HCT116 (cell line): ENCODE results near the gene CTIF. TPM values are rescaled to one million over a fixed set of nuclear protein-coding genes. Genes with fewer than 3 reads are reported as not detected.
A peak's percentile ranks its signal among the peaks of the same experiment; 100 is the strongest.

Experiments used
- ATAC-seq: fragments of 200-7000 bp; cut with Tn5 transposase; 2 replicates; pipeline ENCODE4 v1.9.1; 2020; ENCODE audit warnings: mild to moderate bottlenecking, moderate library complexity
- BruUV-seq: library from RNA; stranded (reverse); fragments of 400-500 nt; replicated peaks from 2 replicates; lab custom pipeline; 2021; lab: Mats Ljungman, UMichigan
- CTCF ChIA-PET: fragments of 300-600 bp; sonication (Branson Sonifier 250); formaldehyde crosslinking; loops from one replicate; lab custom pipeline; 2021; ENCODE audit warnings: antibody characterized with exemption; lab: Charles Lee
- POLR2A ChIA-PET: fragments of 300-600, 350-600 bp; sonication (Branson Sonifier 250); formaldehyde crosslinking; loops from one replicate; lab custom pipeline; 2021; ENCODE audit warnings: antibody characterized with exemption; lab: Charles Lee
- RAD21 ChIA-PET, 2 experiments: fragments of 300-600 bp; sonication (Branson Sonifier 250); formaldehyde crosslinking; loops; one replicate each; lab custom pipeline; 2023; ENCODE audit warnings: low total read pairs in 2 of 2; ENCODE audit not compliant: uncharacterized antibody in 2 of 2, unreplicated experiment in 2 of 2, low non-redundant PET in 1 of 2; lab: Charles Lee
- DNase-seq: peaks from one replicate; pipeline ENCODE4 v3.0.0-alpha.2; 2010; ENCODE audit warnings: low read depth, low spot score
- H2AFZ ChIP-seq: fragments of 200-600 bp; shearing (Covaris generic), sonication (generic); 2 replicates; pipeline ENCODE4 v1.6.1; 2017; ENCODE audit warnings: low read depth, mixed run types, mixed read lengths, antibody characterized with exemption, low read length; ENCODE audit not compliant: poor library complexity, severe bottlenecking
- H3K27ac ChIP-seq: 2 replicates; pipeline ENCODE4 v1.5.1; 2012; ENCODE audit warnings: low read depth, low read length
- H3K27me3 ChIP-seq: fragments of 200-600 bp; sonication (generic); 2 replicates; pipeline ENCODE4 v1.6.1; 2016; ENCODE audit warnings: mixed run types, low read length, mixed read lengths; ENCODE audit not compliant: insufficient read depth
- H3K36me3 ChIP-seq, 2 experiments: fragments of 200-500 bp in 1 of 2; fragments of 200-600 bp in 1 of 2; sonication (Bioruptor generic) in 1 of 2; sonication (generic) in 1 of 2; 2 replicates each; pipeline versions ENCODE4 v1.5.1 to v1.6.1; 2014 to 2016; ENCODE audit warnings: low read length in 2 of 2, inconsistent platforms in 1 of 2, mixed read lengths in 1 of 2, mixed run types in 1 of 2; ENCODE audit not compliant: insufficient read depth in 2 of 2, control insufficient read depth in 1 of 2
- H3K4me1 ChIP-seq, 2 experiments: fragments of 200-600 bp in 1 of 2; sonication (generic) in 1 of 2; 2 replicates each; pipeline versions ENCODE4 v1.5.1 to v1.6.1; 2012 to 2017; ENCODE audit warnings: low read length in 2 of 2, inconsistent platforms in 1 of 2, mild to moderate bottlenecking in 1 of 2, mixed read lengths in 1 of 2, mixed run types in 1 of 2, moderate library complexity in 1 of 2; ENCODE audit not compliant: insufficient read depth in 2 of 2, control insufficient read depth in 1 of 2
- H3K4me2 ChIP-seq: fragments of 200-600 bp; sonication (generic); 2 replicates; pipeline ENCODE4 v1.6.1; 2017; ENCODE audit warnings: mixed run types, low read length, mixed read lengths
- H3K4me3 ChIP-seq, 2 experiments: fragments of 200-600 bp in 1 of 2; sonication (generic) in 1 of 2; replicated peaks in 1 of 2; 2 replicates each; pipeline ENCODE4 v1.5.1; 2011 to 2016; ENCODE audit warnings: low read length in 2 of 2, control low read depth in 1 of 2, low read depth in 1 of 2, mild to moderate bottlenecking in 1 of 2, mixed read lengths in 1 of 2, mixed run types in 1 of 2
- H3K79me2 ChIP-seq: fragments of 200-600 bp; sonication (generic); 2 replicates; pipeline ENCODE4 v1.6.1; 2017; ENCODE audit warnings: mild to moderate bottlenecking, mixed run types, low read length, moderate library complexity, mixed read lengths; ENCODE audit not compliant: insufficient read depth
- H3K9ac ChIP-seq: fragments of 200-600 bp; sonication (generic); 2 replicates; pipeline ENCODE4 v1.6.1; 2016; ENCODE audit warnings: low read length, mixed read lengths
- H3K9me2 ChIP-seq: fragments of 200-600 bp; sonication (generic), shearing (Covaris generic); 2 replicates; pipeline ENCODE4 v1.6.1; 2017; ENCODE audit warnings: mixed run types, mild to moderate bottlenecking, moderate library complexity; ENCODE audit not compliant: insufficient read depth
- H3K9me3 ChIP-seq, 2 experiments: fragments of 200-500 bp in 1 of 2; fragments of 200-600 bp in 1 of 2; sonication (Bioruptor generic) in 1 of 2; sonication (generic) in 1 of 2; 2 replicates each; pipeline ENCODE4 v1.6.1; 2014 to 2017; ENCODE audit warnings: low read length in 2 of 2, mixed read lengths in 2 of 2, inconsistent platforms in 1 of 2, low read depth in 1 of 2, mild to moderate bottlenecking in 1 of 2, mixed run types in 1 of 2, moderate library complexity in 1 of 2; ENCODE audit not compliant: control insufficient read depth in 1 of 2, insufficient read depth in 1 of 2
- H4K20me1 ChIP-seq: fragments of 200-600 bp; sonication (generic), shearing (Covaris generic); 2 replicates; pipeline ENCODE4 v1.6.1; 2017; ENCODE audit warnings: mixed run types, mild to moderate bottlenecking, moderate library complexity; ENCODE audit not compliant: insufficient read depth
- CEBPB ChIP-seq: IDR thresholded peaks from 2 replicates; pipeline ENCODE4 v1.6.1; 2012; ENCODE audit warnings: low read depth
- EZH2 ChIP-seq: fragments of 200-600 bp; sonication (generic); IDR thresholded peaks from 2 replicates; pipeline ENCODE4 v1.6.1; 2017; ENCODE audit warnings: antibody characterized with exemption, mixed run types
- JUND ChIP-seq: IDR thresholded peaks from 2 replicates; pipeline ENCODE4 v1.6.1; 2012
- SP1 ChIP-seq: IDR thresholded peaks from 2 replicates; pipeline ENCODE4 v1.6.1; 2012; ENCODE audit warnings: low read depth
- TCF7L2 ChIP-seq: IDR thresholded peaks from 2 replicates; pipeline ENCODE4 v1.7.0; 2011; ENCODE audit warnings: borderline replicate concordance, inconsistent platforms; ENCODE audit not compliant: insufficient read depth, insufficient read length; ENCODE audit errors: extremely low read depth
- YY1 ChIP-seq: IDR thresholded peaks from 2 replicates; pipeline ENCODE4 v1.6.1; 2011; ENCODE audit warnings: low read length, low read depth, moderate library complexity, mild to moderate bottlenecking; ENCODE audit not compliant: insufficient replicate concordance; ENCODE audit errors: extremely low read depth
- intact Hi-C: fragments of 100-400 bp; cut with micrococcal nuclease; formaldehyde crosslinking; loops from 2 replicates; pipeline ENCODE4 v1.10.0; 2022
- total RNA-seq: library from RNA; stranded (reverse); gene quantifications from one replicate; pipeline ENCODE4 v1.2.1, GENCODE V29; 2021; ENCODE audit not compliant: unreplicated experiment
- TF ChIP-seq, protein P1 (sequence below), 3 experiments: fragments of 200-600 bp in 1 of 3; sonication (generic) in 1 of 3; IDR thresholded peaks in 2 of 3; conservative IDR thresholded peaks in 1 of 3; 2 replicates each; pipeline ENCODE4 v1.5.1; 2012 to 2017; ENCODE audit warnings: low read depth in 2 of 3, low read length in 2 of 3, antibody characterized with exemption in 1 of 3, borderline replicate concordance in 1 of 3, control low read depth in 1 of 3, mild to moderate bottlenecking in 1 of 3, mixed read lengths in 1 of 3, mixed run types in 1 of 3, moderate library complexity in 1 of 3; ENCODE audit not compliant: insufficient read depth in 1 of 3
- TF ChIP-seq, protein P2 (sequence below): IDR thresholded peaks from 2 replicates; pipeline ENCODE4 v1.6.1; 2011; ENCODE audit warnings: mild to moderate bottlenecking, low read length, moderate library complexity; ENCODE audit not compliant: insufficient replicate concordance; ENCODE audit errors: extremely low read depth

The CTIF gene
- total RNA-seq, 1 experiment from 2014 or later: 19.7 TPM

DNA sequence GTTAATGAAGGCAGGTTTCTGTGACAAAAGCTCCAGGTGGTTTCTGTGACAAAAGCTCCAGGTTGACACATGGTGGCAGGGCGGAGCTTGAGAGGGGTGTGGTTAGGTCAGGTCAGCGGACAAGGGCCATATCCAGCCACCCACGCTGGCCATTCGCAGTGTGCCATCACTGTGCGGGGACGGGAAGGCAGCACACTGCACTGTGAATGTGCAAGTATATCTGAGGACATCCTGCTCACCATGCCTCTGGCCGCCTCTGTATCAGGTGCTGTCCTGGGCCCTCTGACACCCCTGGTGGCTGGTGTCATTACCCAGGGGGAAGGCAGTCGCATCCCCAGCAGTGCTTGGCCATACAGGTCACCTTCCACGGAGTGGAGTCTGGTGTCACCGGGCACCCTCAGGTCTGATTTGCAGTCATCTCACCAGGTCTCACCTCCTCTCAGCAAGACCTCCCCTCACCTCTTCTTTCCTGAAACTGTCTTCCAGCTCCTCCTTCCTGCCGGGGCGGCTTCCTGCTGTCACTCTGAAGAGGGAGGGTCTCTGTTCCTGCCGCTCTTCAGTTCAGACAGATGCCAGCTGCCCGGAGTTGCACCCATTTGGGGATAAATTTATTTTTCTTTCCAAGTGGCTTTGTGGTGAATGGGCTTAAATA lies 34.9 kb downstream of the CTIF start:
- Histone ChIP-seq H4K20me1 (no peaks in the 10 kb centered on the region), H3K9me3 (no peaks in the 10 kb centered on the region), H3K9me2 (no peaks in the 10 kb centered on the region), H2AFZ (no peak overlapping the region), H3K9ac (no peak overlapping the region), H3K4me3 (no peak overlapping the region), H3K36me3 (no peaks in the 10 kb centered on the region), H3K79me2 (no peaks in the 10 kb centered on the region), H3K4me1 (peaks cover 5 to 20% of the 10 kb centered on the region in 2 experiments), H3K27me3 (no peaks in the 10 kb centered on the region), H3K4me2 (peak overlapping the region; percentile 6; the same call in 1 of the 2 replicates), H3K27ac (no peak overlapping the region)
- ChIA-PET RAD21 (no interaction called here), POLR2A (no interaction called here), CTCF (no interaction called here)
- intact Hi-C loops: no loop called here
- no TSS peak for BruUV-seq
- ATAC-seq (peak; percentile 85), DNase-seq (no peak)
- TF ChIP-seq CEBPB: no peak
- TF ChIP-seq, protein P1, sequence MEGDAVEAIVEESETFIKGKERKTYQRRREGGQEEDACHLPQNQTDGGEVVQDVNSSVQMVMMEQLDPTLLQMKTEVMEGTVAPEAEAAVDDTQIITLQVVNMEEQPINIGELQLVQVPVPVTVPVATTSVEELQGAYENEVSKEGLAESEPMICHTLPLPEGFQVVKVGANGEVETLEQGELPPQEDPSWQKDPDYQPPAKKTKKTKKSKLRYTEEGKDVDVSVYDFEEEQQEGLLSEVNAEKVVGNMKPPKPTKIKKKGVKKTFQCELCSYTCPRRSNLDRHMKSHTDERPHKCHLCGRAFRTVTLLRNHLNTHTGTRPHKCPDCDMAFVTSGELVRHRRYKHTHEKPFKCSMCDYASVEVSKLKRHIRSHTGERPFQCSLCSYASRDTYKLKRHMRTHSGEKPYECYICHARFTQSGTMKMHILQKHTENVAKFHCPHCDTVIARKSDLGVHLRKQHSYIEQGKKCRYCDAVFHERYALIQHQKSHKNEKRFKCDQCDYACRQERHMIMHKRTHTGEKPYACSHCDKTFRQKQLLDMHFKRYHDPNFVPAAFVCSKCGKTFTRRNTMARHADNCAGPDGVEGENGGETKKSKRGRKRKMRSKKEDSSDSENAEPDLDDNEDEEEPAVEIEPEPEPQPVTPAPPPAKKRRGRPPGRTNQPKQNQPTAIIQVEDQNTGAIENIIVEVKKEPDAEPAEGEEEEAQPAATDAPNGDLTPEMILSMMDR (IDR thresholded peaks at IDR 0.05 in 2 of 3, conservative IDR thresholded peaks at IDR 0.05 in 1 of 3; ENCODE audit: borderline replicate concordance in 1 of 3, insufficient read depth in 1 of 3, low read depth in 2 of 3, low read length in 2 of 3): peak in 1 of 3 experiments; percentile 38; a peak in 3 of 6 replicates

DNA sequence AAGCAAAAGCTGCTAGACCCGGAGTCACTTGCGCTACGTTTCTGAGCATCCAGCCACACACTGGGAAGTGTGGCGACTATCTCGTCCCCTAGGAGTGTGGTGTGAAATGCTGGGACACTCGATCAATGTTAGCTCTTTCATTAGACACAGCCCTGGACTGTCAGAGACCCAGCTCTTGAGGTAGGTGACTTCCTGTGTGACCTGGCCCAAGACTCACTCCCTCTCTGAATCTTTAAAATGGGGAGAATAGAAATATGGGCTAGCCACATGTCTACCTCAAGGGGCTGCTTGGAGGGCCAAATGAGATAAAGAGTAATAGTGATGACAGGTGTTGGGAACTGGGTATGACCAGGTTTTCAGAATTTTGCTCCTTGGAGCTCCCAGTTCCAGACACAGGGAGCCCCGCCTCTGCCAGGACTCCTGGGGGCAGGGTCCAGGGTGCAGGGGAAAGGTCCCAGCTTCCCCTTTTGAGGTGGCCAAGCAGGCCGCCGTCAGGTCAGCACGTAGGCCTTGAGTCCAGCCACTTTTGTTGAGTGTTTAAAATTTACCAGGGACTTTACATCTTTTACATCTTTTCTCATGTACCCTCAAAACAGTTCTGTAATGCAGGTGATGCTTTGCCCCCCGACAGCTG lies 36.0 kb downstream of the CTIF start:
- ChIA-PET POLR2A (no interaction called here), RAD21 (no interaction called here), CTCF (no interaction called here)
- no peak for DNase-seq
- Histone ChIP-seq H3K9me3 (no peaks in the 10 kb centered on the region), H3K4me3 (no peak overlapping the region), H3K9me2 (no peaks in the 10 kb centered on the region), H3K79me2 (no peaks in the 10 kb centered on the region), H3K9ac (no peak overlapping the region), H4K20me1 (no peaks in the 10 kb centered on the region), H3K36me3 (no peaks in the 10 kb centered on the region), H2AFZ (no peak overlapping the region), H3K4me1 (peaks cover 5 to 20% of the 10 kb centered on the region in 2 experiments), H3K27me3 (no peaks in the 10 kb centered on the region), H3K4me2 (no peak overlapping the region), H3K27ac (no peak overlapping the region)
- TF ChIP-seq, protein P2, sequence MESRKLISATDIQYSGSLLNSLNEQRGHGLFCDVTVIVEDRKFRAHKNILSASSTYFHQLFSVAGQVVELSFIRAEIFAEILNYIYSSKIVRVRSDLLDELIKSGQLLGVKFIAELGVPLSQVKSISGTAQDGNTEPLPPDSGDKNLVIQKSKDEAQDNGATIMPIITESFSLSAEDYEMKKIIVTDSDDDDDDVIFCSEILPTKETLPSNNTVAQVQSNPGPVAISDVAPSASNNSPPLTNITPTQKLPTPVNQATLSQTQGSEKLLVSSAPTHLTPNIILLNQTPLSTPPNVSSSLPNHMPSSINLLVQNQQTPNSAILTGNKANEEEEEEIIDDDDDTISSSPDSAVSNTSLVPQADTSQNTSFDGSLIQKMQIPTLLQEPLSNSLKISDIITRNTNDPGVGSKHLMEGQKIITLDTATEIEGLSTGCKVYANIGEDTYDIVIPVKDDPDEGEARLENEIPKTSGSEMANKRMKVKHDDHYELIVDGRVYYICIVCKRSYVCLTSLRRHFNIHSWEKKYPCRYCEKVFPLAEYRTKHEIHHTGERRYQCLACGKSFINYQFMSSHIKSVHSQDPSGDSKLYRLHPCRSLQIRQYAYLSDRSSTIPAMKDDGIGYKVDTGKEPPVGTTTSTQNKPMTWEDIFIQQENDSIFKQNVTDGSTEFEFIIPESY: no peak
- TF ChIP-seq YY1 (no peak), EZH2 (no peak), CEBPB (no peak), TCF7L2 (no peak), SP1 (no peak), JUND (no peak)
- intact Hi-C loops: no loop called here
- no TSS peak for BruUV-seq
- no peak for ATAC-seq
